Dendritic cell treated with granulocyte-macrophage colony-stimulating factor and Interleukin-4, amounts not matched to agents 40 ng/mL and 50 ng/mL, for 4 days (primary cell): ENCODE data around the gene HOOK1.

Source experiments
- H3K27ac Mint-ChIP-seq: one replicate; pipeline ENCODE4 v1.8.0; 2022; ENCODE audit warnings: mild to moderate bottlenecking, mixed read lengths
- H3K27me3 Mint-ChIP-seq: one replicate; pipeline ENCODE4 v1.8.0; 2022; ENCODE audit warnings: mild to moderate bottlenecking, mixed read lengths
- H3K36me3 Mint-ChIP-seq: one replicate; pipeline ENCODE4 v1.8.0; 2022; ENCODE audit warnings: low read depth, mixed read lengths
- H3K4me1 Mint-ChIP-seq: one replicate; pipeline ENCODE4 v1.8.0; 2022; ENCODE audit warnings: low read depth, mixed read lengths
- H3K4me3 Mint-ChIP-seq: one replicate; pipeline ENCODE4 v1.8.0; 2022; ENCODE audit warnings: mild to moderate bottlenecking, moderate library complexity, mixed read lengths
- H3K9me3 Mint-ChIP-seq: one replicate; pipeline ENCODE4 v1.8.0; 2022; ENCODE audit warnings: mixed read lengths
- intact Hi-C: fragments of 100-400 bp; cut with micrococcal nuclease; formaldehyde crosslinking; loops from one replicate; pipeline ENCODE4 v1.15.0; 2022

Gene HOOK1

GRCh38 chr1:59814901-59815825 lies at the start of gene HOOK1:
Gene HOOK1, plus strand, starts transcription at chr1:59814949. Its CDS starts 169 bp downstream, at chr1:59815118.
- peak within 1 kb of the TSS; percentile 77 for H3K4me3 Mint-ChIP-seq
- no peaks in the 10 kb centered on the region for H3K36me3 Mint-ChIP-seq
- H3K9me3 Mint-ChIP-seq, result no peaks in the 10 kb centered on the region
- intact Hi-C loops, result no loop called here
- peaks cover 23% of the 10 kb centered on the region for H3K27me3 Mint-ChIP-seq
- no peak within 1 kb of the TSS for H3K27ac Mint-ChIP-seq
- peaks cover 25% of the 10 kb centered on the region for H3K4me1 Mint-ChIP-seq

- Mint-ChIP-seq H3K36me3 (no peaks in the 10 kb centered on the region), H3K27ac (no peak overlapping the region), H3K4me1 (no peaks in the 10 kb centered on the region), H3K4me3 (no peak overlapping the region), H3K27me3 (no peaks in the 10 kb centered on the region), H3K9me3 (no peaks in the 10 kb centered on the region)
- intact Hi-C loops, result no loop called here
Observed at GRCh38 chr1:59765011-59765730, 49.6 kb upstream of the HOOK1 start.

- H3K27me3 Mint-ChIP-seq, result no peaks in the 10 kb centered on the region
- H3K4me3 Mint-ChIP-seq, result no peak overlapping the region
- intact Hi-C loops, result no loop called here
- no peaks in the 10 kb centered on the region for H3K36me3 Mint-ChIP-seq
- H3K4me1 Mint-ChIP-seq, result no peaks in the 10 kb centered on the region
- H3K27ac Mint-ChIP-seq, result no peak overlapping the region
- H3K9me3 Mint-ChIP-seq, result no peaks in the 10 kb centered on the region
Observed at GRCh38 chr1:59766227-59766855, 48.4 kb upstream of the HOOK1 start.

GRCh38 chr1:59767119-59767518 lies 47.6 kb upstream of the HOOK1 start:
- no peaks in the 10 kb centered on the region for H3K36me3 Mint-ChIP-seq
- intact Hi-C loops, result no loop called here
- no peaks in the 10 kb centered on the region for H3K9me3 Mint-ChIP-seq
- H3K4me3 Mint-ChIP-seq, result no peak overlapping the region
- no peaks in the 10 kb centered on the region for H3K4me1 Mint-ChIP-seq
- H3K27me3 Mint-ChIP-seq, result no peaks in the 10 kb centered on the region
- H3K27ac Mint-ChIP-seq, result no peak overlapping the region

- no peaks in the 10 kb centered on the region for H3K4me1 Mint-ChIP-seq
- H3K9me3 Mint-ChIP-seq, result no peaks in the 10 kb centered on the region
- no peaks in the 10 kb centered on the region for H3K36me3 Mint-ChIP-seq
- no peak overlapping the region for H3K4me3 Mint-ChIP-seq
- intact Hi-C loops, result no loop called here
- H3K27me3 Mint-ChIP-seq, result no peaks in the 10 kb centered on the region
- H3K27ac Mint-ChIP-seq, result no peak overlapping the region
Observed at GRCh38 chr1:59768792-59769735, 45.7 kb upstream of the HOOK1 start.

- no peaks in the 10 kb centered on the region for H3K4me1 Mint-ChIP-seq
- H3K27me3 Mint-ChIP-seq, result no peaks in the 10 kb centered on the region
- intact Hi-C loops, result no loop called here
- H3K4me3 Mint-ChIP-seq, result no peak overlapping the region
- H3K9me3 Mint-ChIP-seq, result no peaks in the 10 kb centered on the region
- no peaks in the 10 kb centered on the region for H3K36me3 Mint-ChIP-seq
- no peak overlapping the region for H3K27ac Mint-ChIP-seq
Observed at GRCh38 chr1:59769736-59770095, 45.0 kb upstream of the HOOK1 start.

- H3K36me3 Mint-ChIP-seq, result no peaks in the 10 kb centered on the region
- no peaks in the 10 kb centered on the region for H3K9me3 Mint-ChIP-seq
- intact Hi-C loops, result no loop called here
Observed at GRCh38 chr1:59771361-59771760, 43.4 kb upstream of the HOOK1 start.

GRCh38 chr1:59775480-59775879 lies 39.3 kb upstream of the HOOK1 start:
- intact Hi-C loops, result no loop called here
- Mint-ChIP-seq H3K27me3 (no peaks in the 10 kb centered on the region), H3K27ac (peak overlapping the region; percentile 72), H3K36me3 (no peaks in the 10 kb centered on the region), H3K4me3 (no peak overlapping the region), H3K4me1 (peaks cover 33% of the 10 kb centered on the region), H3K9me3 (no peaks in the 10 kb centered on the region)

More at GRCh38 chr1:59771361-59771760, 43.4 kb upstream of the HOOK1 start:
- Mint-ChIP-seq H3K27me3 (no peaks in the 10 kb centered on the region), H3K4me1 (peaks cover 15% of the 10 kb centered on the region), H3K4me3 (no peak overlapping the region), H3K27ac (no peak overlapping the region)

GRCh38 chr1:59776960-59777852 lies 37.5 kb upstream of the HOOK1 start:
- peaks cover 33% of the 10 kb centered on the region for H3K4me1 Mint-ChIP-seq
- H3K27me3 Mint-ChIP-seq, result no peaks in the 10 kb centered on the region
- intact Hi-C loops, result no loop called here
- H3K9me3 Mint-ChIP-seq, result no peaks in the 10 kb centered on the region
- no peaks in the 10 kb centered on the region for H3K36me3 Mint-ChIP-seq
- no peak overlapping the region for H3K4me3 Mint-ChIP-seq
- H3K27ac Mint-ChIP-seq, result peak overlapping the region; percentile 72

GRCh38 chr1:59779949-59780348 lies 34.8 kb upstream of the HOOK1 start:
- Mint-ChIP-seq H3K36me3 (no peaks in the 10 kb centered on the region), H3K27ac (no peak overlapping the region)
- intact Hi-C loops, result no loop called here

GRCh38 chr1:59788825-59789224 lies 25.9 kb upstream of the HOOK1 start:
- Mint-ChIP-seq H3K4me3 (no peak overlapping the region), H3K4me1 (no peaks in the 10 kb centered on the region), H3K36me3 (peaks cover 4% of the 10 kb centered on the region), H3K9me3 (peaks cover 47% of the 10 kb centered on the region), H3K27ac (no peak overlapping the region), H3K27me3 (no peaks in the 10 kb centered on the region)
- intact Hi-C loops, result no loop called here

More at GRCh38 chr1:59779949-59780348, 34.8 kb upstream of the HOOK1 start:
- no peaks in the 10 kb centered on the region for H3K27me3 Mint-ChIP-seq
- H3K4me1 Mint-ChIP-seq, result peaks cover 32% of the 10 kb centered on the region
- no peak overlapping the region for H3K4me3 Mint-ChIP-seq
- no peaks in the 10 kb centered on the region for H3K9me3 Mint-ChIP-seq

GRCh38 chr1:59798600-59798999 lies 16.1 kb upstream of the HOOK1 start:
- Mint-ChIP-seq H3K9me3 (no peaks in the 10 kb centered on the region), H3K4me3 (no peak overlapping the region), H3K4me1 (no peaks in the 10 kb centered on the region), H3K27me3 (peaks cover 3% of the 10 kb centered on the region), H3K27ac (no peak overlapping the region), H3K36me3 (no peaks in the 10 kb centered on the region)
- intact Hi-C loops, result no loop called here
